GM19438 (cell line): ENCODE measurements around the gene IL4I1.
A peak's percentile ranks its signal among the peaks of the same experiment; 100 is the strongest.

Experiments used
- ATAC-seq: cut with Tn5 transposase; IDR thresholded peaks from one replicate; pipeline ENCODE4 v1.9.1; 2021; ENCODE audit warnings: low read depth; ENCODE audit not compliant: unreplicated experiment

The IL4I1 gene

GRCh38 chr19:49869484-49870308 lies 27.0 kb downstream of the IL4I1 start:
- peak; percentile 57 for ATAC-seq

GRCh38 chr19:49869009-49869483 lies 27.6 kb downstream of the IL4I1 start:
- peak; percentile 10 for ATAC-seq

- ATAC-seq = peak; percentile 34
Measured at GRCh38 chr19:49866933-49867782, 29.5 kb downstream of the IL4I1 start, which contains the start of gene PNKP. TSS of gene PNKP (minus strand) at chr19:49867576. CDS start at chr19:49867204, 372 bp downstream.

DNA sequence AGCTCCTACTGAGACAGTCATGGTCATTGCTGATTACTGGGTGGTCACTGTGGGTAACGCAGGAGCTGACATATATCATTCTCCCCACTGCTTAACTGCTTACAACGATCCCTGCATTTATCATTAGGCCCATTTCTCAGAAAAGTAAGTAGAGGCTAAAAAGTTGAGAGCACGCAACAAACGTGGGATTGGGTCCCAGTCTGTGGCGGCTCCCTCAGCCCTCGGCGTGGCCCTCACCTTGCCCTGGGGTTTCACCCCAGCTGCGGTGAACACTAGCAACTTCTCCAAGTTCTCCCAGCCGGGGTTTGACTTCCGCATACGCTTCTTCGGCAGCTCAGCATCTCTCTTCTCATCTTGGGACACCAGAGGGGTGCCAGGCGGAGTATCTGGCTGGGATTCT lies 31.8 kb downstream of the IL4I1 start:
- ATAC-seq = no peak

DNA sequence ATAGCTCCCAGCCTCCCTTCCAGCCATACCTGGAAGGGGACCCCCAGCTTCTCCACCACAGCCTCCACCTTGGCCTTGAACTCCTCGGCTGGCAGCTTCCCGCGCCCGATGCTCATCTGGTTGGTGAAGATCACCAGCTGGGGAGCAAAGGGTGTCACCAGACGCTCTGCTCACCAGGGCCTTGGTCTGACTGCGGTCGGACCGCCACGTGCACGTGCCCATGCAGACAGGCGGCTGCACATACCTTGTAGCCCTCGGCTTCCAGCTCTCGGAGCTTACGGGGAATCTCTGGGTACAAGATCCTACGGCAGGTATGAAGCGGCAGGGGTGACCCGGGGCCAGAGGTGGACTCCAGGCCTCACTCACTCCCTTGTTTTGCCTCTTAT lies 32.8 kb downstream of the IL4I1 start:
- no peak for ATAC-seq

GRCh38 chr19:49863254-49863934 lies 33.3 kb downstream of the IL4I1 start:
- ATAC-seq = no peak

DNA sequence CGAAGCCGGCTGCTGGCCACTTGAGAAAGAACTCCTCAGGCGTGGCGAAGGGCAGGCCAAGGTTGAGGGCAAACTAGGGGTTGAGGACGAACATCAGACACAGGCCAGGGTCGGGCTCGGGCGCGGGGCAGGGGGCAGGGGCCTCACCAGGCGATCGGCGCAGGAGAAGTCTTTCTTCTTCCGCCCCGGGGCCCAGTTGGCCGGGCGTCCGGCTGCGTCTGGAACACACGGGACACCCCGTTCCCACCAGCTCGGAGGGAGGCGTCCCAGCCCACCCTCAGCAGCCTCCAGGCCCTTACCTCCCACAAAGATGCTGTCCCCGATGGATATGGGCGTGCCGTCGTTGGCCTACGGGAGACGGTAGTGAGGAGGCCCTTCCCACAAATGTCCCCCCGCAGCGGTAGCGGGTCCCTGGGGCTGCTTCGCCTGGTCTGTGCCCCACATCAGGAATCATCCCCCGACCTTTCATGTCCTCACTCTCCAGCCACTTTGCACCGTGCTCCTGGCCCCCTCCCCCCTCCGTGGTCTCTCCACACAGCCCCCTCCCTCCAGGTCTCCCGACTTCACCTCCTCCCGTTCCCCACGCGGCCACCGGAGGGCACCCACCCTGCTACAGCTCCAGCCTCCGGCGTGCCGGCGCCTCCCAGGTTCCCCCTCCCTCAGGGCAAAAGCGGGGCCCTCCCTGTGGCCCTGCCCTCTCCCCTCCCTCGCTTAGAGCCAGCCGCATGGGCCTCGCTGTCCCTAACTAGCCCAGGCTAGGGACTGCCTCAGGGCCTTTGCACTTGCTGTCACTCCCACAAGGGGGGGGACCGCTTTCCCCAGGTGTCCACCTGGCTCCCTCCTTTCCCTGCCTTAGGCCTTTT lies 34.1 kb downstream of the IL4I1 start:
- no peak for ATAC-seq

GRCh38 chr19:49861541-49862378 lies 34.9 kb downstream of the IL4I1 start:
- no peak for ATAC-seq

- ATAC-seq = no peak
Measured at GRCh38 chr19:49861107-49861506, 35.6 kb downstream of the IL4I1 start.

DNA sequence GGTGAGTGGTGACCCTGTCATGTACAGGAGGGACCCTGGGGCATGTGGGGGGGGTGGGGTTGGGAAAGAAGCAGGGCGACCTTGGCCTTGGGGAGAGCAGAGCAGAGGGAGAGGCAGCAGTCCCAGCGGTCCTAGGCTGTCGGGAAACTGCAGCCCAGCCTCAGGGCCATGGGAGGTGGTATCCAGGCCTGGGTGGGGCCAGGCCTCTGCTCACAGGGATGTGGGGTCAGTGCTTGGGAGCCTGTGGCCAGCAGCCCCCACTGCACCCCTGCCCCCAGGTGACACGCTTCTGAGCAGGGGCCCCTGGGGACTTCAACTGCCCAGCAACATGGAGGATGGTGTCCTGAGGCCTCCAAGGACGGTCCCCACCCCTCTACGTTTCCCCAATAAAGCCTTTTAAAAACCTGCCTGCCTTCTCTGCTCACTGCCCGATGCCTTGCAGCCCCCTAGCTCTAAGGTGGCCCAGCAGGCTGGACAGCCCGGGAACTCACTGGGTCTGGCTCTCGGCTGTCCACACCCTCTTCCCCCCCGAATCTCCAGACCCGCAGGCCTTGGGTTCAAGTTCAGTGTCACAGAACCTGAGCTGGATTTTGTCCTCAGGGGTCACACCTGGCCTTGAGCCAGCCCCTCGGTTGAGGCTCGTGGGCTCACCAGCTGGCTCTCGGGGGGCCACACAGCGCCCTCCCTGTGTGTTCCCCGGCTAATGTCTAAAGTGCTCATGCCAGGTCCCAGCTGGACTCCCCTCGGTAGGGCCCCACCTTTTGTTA lies 36.2 kb downstream of the IL4I1 start:
- ATAC-seq = no peak

DNA sequence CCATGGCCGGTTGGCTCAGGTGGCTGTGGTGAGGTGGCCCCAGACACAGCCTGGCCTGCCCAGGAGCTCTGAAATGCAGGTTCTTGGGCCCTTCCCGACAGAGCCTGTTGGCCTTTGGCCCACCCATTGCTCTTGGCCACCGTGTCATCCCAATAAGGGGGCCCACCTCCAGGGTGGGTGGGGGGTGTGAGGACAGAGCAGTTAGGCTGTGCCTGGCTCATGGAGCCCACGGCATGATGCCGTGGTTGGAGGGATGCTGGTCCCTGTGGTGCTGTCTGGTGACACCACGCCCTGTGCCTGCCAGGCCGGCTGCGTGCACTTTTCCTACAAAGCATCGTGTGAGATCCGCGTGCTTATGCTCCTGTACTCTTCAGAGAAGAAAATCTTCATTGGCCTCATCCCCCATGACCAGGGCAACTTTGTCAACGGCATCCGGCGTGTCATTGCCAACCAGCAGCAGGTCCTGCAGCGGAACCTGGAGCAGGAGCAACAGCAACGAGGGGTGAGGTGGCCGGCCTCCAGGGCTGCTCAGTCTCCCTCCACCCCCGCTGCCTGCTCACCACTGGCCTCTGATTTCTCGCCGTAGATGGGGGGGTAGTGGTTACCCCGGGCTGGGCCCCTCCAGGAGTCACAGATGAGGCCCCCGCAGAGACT lies 36.9 kb downstream of the IL4I1 start:
- ATAC-seq = no peak

GRCh38 chr19:49858088-49858985 lies 38.4 kb downstream of the IL4I1 start:
- no peak for ATAC-seq

GRCh38 chr19:49857838-49858087 lies 38.9 kb downstream of the IL4I1 start:
- ATAC-seq = no peak

- ATAC-seq = no peak
Measured at GRCh38 chr19:49857061-49857837, 39.4 kb downstream of the IL4I1 start.

DNA sequence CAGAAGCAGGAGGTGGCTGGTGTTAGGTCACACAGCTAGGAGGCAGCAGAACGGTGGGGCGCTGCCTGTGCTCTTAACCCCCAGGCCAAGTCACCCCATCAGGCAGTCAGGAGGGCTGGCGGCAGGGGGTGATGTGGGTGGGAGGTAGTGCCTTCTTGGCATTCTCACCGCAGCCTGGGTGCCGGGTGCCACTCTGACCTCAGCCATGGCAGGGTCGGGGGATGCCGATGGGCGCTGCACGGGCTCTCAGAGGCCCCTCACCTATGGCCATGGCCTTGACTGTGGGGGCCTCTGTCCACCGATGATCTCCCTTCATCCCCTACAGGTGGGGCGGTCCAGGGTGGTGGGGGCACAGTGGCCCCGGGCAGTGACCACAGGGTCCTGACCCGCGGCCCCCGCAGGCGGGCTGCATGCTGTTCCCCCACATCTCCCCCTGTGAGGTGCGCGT lies 40.1 kb downstream of the IL4I1 start:
- ATAC-seq = no peak
